ENCODE results near the gene B4GALT2. TPM values are rescaled to one million over a fixed set of nuclear protein-coding genes. Genes with fewer than 3 reads are reported as not detected.

B4GALT2 gene
- total RNA-seq, 1 donor from 2014 or later = 23.7 TPM

- Histone ChIP-seq H3K4me3 (no peak overlapping the region), H3K36me3 (no peaks in the 10 kb centered on the region), H3K4me1 (peaks cover 7% of the 10 kb centered on the region), H3K9ac (no peak overlapping the region), H4K20me1 (ENCODE audit: low read depth) (peaks cover 18% of the 10 kb centered on the region), H3K79me2 (ENCODE audit: low read depth) (peaks cover 27% of the 10 kb centered on the region), H2AFZ (replicated peaks) (no peak overlapping the region), H3K4me2 (no peak overlapping the region), H3F3A (ENCODE audit: low read depth) (peaks cover 30% of the 10 kb centered on the region), H3K27me3 (no peaks in the 10 kb centered on the region), H3K9me3 (ENCODE audit: low read depth) (no peaks in the 10 kb centered on the region), H3K27ac (no peak overlapping the region)
- no peaks in the 10 kb centered on the region for H3K27me3 Mint-ChIP-seq (ENCODE audit: insufficient read depth, low read depth)
- H3K36me3 Mint-ChIP-seq = peaks cover 7% of the 10 kb centered on the region
- no peak for DNase-seq (ENCODE audit: low spot score)
- TF ChIP-seq EZH2phosphoT487 (IDR thresholded peaks at IDR 0.05) (no peak), EZH2 (IDR thresholded peaks at IDR 0.05) (no peak), CTCF (IDR thresholded peaks at IDR 0.05) (no peak)
- H3K27ac Mint-ChIP-seq = no peak overlapping the region
- peak overlapping the region; percentile 96 for H3K4me3 Mint-ChIP-seq
- no peaks in the 10 kb centered on the region for H3K9me3 Mint-ChIP-seq
- H3K4me1 Mint-ChIP-seq = peaks cover 34% of the 10 kb centered on the region
Measured at GRCh38 chr1:43971336-43971980, 7.6 kb upstream of the B4GALT2 start.

- Mint-ChIP-seq H3K9me3 (no peaks in the 10 kb centered on the region), H3K36me3 (peaks cover 7% of the 10 kb centered on the region), H3K27ac (no peak overlapping the region), H3K4me3 (peak overlapping the region; percentile 97), H3K27me3 (ENCODE audit: insufficient read depth, low read depth) (peaks cover 4% of the 10 kb centered on the region), H3K4me1 (peaks cover 51% of the 10 kb centered on the region)
- TF ChIP-seq EZH2 (IDR thresholded peaks at IDR 0.05) (no peak), CTCF (IDR thresholded peaks at IDR 0.05) (no peak), EZH2phosphoT487 (IDR thresholded peaks at IDR 0.05) (no peak)
- DNase-seq (ENCODE audit: low spot score) = no peak
- Histone ChIP-seq H3K4me2 (peak overlapping the region; percentile 100), H3K79me2 (ENCODE audit: low read depth) (peaks cover 31% of the 10 kb centered on the region), H3K4me1 (peaks cover 7% of the 10 kb centered on the region), H3F3A (ENCODE audit: low read depth) (peaks cover 42% of the 10 kb centered on the region), H3K9me3 (ENCODE audit: low read depth) (no peaks in the 10 kb centered on the region), H3K36me3 (no peaks in the 10 kb centered on the region), H2AFZ (replicated peaks) (peak overlapping the region; percentile 92), H3K27ac (no peak overlapping the region), H4K20me1 (ENCODE audit: low read depth) (peaks cover 31% of the 10 kb centered on the region), H3K4me3 (peak overlapping the region; percentile 80), H3K9ac (no peak overlapping the region), H3K27me3 (no peaks in the 10 kb centered on the region)
Measured at GRCh38 chr1:43973981-43974442, 5.0 kb upstream of the B4GALT2 start.

- Histone ChIP-seq H3K4me1 (peaks cover 7% of the 10 kb centered on the region), H3K36me3 (no peaks in the 10 kb centered on the region), H2AFZ (replicated peaks) (peak within 1 kb of the TSS; percentile 92), H3K27me3 (no peaks in the 10 kb centered on the region), H3K27ac (no peak within 1 kb of the TSS), H4K20me1 (ENCODE audit: low read depth) (peaks cover 31% of the 10 kb centered on the region), H3K4me3 (peak within 1 kb of the TSS; percentile 80), H3K9ac (peak within 1 kb of the TSS; percentile 85), H3F3A (ENCODE audit: low read depth) (peaks cover 40% of the 10 kb centered on the region), H3K4me2 (peak within 1 kb of the TSS; percentile 100), H3K9me3 (ENCODE audit: low read depth) (no peaks in the 10 kb centered on the region), H3K79me2 (ENCODE audit: low read depth) (peaks cover 34% of the 10 kb centered on the region)
- peaks cover 51% of the 10 kb centered on the region for H3K4me1 Mint-ChIP-seq
- no peaks in the 10 kb centered on the region for H3K9me3 Mint-ChIP-seq
- DNase-seq (ENCODE audit: low spot score) = peak; percentile 98
- peak within 1 kb of the TSS; percentile 97 for H3K4me3 Mint-ChIP-seq
- no peak within 1 kb of the TSS for H3K27ac Mint-ChIP-seq
- peaks cover 7% of the 10 kb centered on the region for H3K36me3 Mint-ChIP-seq
- H3K27me3 Mint-ChIP-seq (ENCODE audit: insufficient read depth, low read depth) = peaks cover 4% of the 10 kb centered on the region
- no peak for TF ChIP-seq CTCF (IDR thresholded peaks at IDR 0.05)
- TF ChIP-seq EZH2phosphoT487 (IDR thresholded peaks at IDR 0.05) = no peak
- no peak for TF ChIP-seq EZH2 (IDR thresholded peaks at IDR 0.05)
Measured at GRCh38 chr1:43974443-43975248, 4.4 kb upstream of the B4GALT2 start, which contains the start of gene ATP6V0B. Gene ATP6V0B, plus strand, starts transcription at chr1:43974960. Its CDS starts 81 bp downstream, at chr1:43975041.
